Dermis microvascular lymphatic vessel endothelial cell (primary cell): ENCODE measurements around the gene C12orf60. TPM values are rescaled to one million over a fixed set of nuclear protein-coding genes. Genes with fewer than 3 reads are reported as not detected.

Experiments
- DNase-seq, 2 donors: peaks; one replicate each; pipeline versions ENCODE4 v3.0.0 to v3.0.0-alpha.2; 2010; ENCODE audit warnings: low read depth in 2 of 2
- total RNA-seq: library from RNA; depleted of rRNA; stranded (reverse); fragments of >200 nt; gene quantifications from 2 replicates; pipeline ENCODE4 v1.2.1, GENCODE V29; 2014

The C12orf60 gene
- total RNA-seq, 1 donor from 2014 or later = 0.77 TPM

- DNase-seq = no peak
Observed at GRCh38 chr12:14871886-14872285, 68.4 kb downstream of the C12orf60 start.

GRCh38 chr12:14873440-14874185, 70.1 kb downstream of the C12orf60 start:
- no peak for DNase-seq

Other genes with a start within 250 kb of the C12orf60 start
- gene PLBD1, start 235.8 kb upstream of the C12orf60 start, total RNA-seq = 0.38 and 1.0 TPM in 2 replicates
- not detected in 2 replicates for gene GUCY2C, start 107.1 kb upstream of the C12orf60 start, total RNA-seq
- 12.0 and 14.6 TPM in 2 replicates for gene WBP11, start 192 bp upstream of the C12orf60 start, total RNA-seq
- 0.89 and 1.4 TPM in 2 replicates for gene SMCO3, start 10.5 kb downstream of the C12orf60 start, total RNA-seq
- gene ART4, start 39.9 kb downstream of the C12orf60 start, total RNA-seq = 74.8 and 91.9 TPM in 2 replicates
- 149 and 328 TPM in 2 replicates for gene MGP, start 82.2 kb downstream of the C12orf60 start, total RNA-seq
- 0.13 TPM in 1 of 2 replicates, not detected in the other for gene ERP27, start 134.9 kb downstream of the C12orf60 start, total RNA-seq
- 39.8 and 69.4 TPM in 2 replicates for gene ARHGDIB, start 157.9 kb downstream of the C12orf60 start, total RNA-seq
- not detected in 2 replicates for gene PDE6H, start 169.4 kb downstream of the C12orf60 start, total RNA-seq